Measurements from ENCODE around the gene ZBTB20.
"Not testable (repeated sequence)": the region's sequence is repeated elsewhere in the genome, so short reads cannot be mapped to it uniquely, and the experiment has no call there.

ZBTB20 gene

DNA sequence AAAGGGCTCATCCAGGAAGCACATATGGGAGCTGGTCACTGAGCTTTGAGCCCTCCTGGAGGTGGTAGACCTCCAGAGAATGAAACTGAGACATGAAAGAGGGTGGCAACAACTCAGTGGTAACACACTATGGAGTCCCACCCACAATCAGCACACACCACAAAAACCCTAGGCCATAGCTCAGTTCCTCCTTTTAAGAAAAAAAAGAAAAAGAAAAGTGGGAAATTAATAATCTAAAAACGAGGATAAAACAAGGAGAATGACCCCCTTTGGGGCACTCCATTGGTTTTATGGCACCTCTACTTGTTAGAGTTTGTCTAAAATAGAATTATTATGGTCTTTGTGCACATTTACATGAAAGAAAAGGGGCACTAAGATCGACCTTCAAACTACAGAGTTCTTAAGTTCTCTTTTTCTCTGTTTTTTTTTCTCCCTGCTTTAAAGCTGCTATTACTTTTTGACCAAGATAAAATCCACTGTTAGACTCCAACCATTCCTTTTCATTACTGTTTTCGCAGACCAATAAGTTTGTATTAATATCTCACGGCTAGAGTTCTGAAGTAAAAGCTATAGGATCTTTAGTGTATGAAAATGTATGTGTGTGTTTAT is 40.2 kb upstream of the ZBTB20 start:
- Histone ChIP-seq H3K4me2 (ENCODE audit: low read depth, low read length) (peak overlapping the region; percentile 68), H3F3A (ENCODE audit: insufficient read depth, low read length) (peaks cover 17% of the 10 kb centered on the region), H3K79me2 (ENCODE audit: low read length) (no peaks in the 10 kb centered on the region), H3K36me3 (replicated peaks; ENCODE audit: insufficient read depth, low read length) (no peaks in the 10 kb centered on the region), H3K9me3 (replicated peaks; ENCODE audit: insufficient read depth, low read length) (no peaks in the 10 kb centered on the region), H3K27me3 (replicated peaks; ENCODE audit: insufficient read depth, low read length) (no peaks in the 10 kb centered on the region), H2AFZ (ENCODE audit: low read length) (peak overlapping the region; percentile 39), H3K4me3 (ENCODE audit: low read length) (peak overlapping the region; percentile 33), H3K27ac (ENCODE audit: low read length) (peak overlapping the region; percentile 75), H3K4me1 (ENCODE audit: low read length) (peaks cover 14% of the 10 kb centered on the region), H3K9ac (ENCODE audit: low read length) (peak overlapping the region; percentile 28), H3K9me2 (replicated peaks; ENCODE audit: insufficient read depth, low read length) (no peaks in the 10 kb centered on the region), H4K20me1 (ENCODE audit: insufficient read depth, low read length) (no peaks in the 10 kb centered on the region)
- TF ChIP-seq, protein P1, sequence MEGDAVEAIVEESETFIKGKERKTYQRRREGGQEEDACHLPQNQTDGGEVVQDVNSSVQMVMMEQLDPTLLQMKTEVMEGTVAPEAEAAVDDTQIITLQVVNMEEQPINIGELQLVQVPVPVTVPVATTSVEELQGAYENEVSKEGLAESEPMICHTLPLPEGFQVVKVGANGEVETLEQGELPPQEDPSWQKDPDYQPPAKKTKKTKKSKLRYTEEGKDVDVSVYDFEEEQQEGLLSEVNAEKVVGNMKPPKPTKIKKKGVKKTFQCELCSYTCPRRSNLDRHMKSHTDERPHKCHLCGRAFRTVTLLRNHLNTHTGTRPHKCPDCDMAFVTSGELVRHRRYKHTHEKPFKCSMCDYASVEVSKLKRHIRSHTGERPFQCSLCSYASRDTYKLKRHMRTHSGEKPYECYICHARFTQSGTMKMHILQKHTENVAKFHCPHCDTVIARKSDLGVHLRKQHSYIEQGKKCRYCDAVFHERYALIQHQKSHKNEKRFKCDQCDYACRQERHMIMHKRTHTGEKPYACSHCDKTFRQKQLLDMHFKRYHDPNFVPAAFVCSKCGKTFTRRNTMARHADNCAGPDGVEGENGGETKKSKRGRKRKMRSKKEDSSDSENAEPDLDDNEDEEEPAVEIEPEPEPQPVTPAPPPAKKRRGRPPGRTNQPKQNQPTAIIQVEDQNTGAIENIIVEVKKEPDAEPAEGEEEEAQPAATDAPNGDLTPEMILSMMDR (IDR thresholded peaks at IDR 0.05; ENCODE audit: low read length): no peak
- TF ChIP-seq EZH2 (optimal IDR thresholded peaks at IDR 0.05; ENCODE audit: low read depth, low read length): no peak
- no peak for TF ChIP-seq EZH2phosphoT487 (IDR thresholded peaks at IDR 0.05; ENCODE audit: low read length)
- peak; percentile 86 for DNase-seq

DNA sequence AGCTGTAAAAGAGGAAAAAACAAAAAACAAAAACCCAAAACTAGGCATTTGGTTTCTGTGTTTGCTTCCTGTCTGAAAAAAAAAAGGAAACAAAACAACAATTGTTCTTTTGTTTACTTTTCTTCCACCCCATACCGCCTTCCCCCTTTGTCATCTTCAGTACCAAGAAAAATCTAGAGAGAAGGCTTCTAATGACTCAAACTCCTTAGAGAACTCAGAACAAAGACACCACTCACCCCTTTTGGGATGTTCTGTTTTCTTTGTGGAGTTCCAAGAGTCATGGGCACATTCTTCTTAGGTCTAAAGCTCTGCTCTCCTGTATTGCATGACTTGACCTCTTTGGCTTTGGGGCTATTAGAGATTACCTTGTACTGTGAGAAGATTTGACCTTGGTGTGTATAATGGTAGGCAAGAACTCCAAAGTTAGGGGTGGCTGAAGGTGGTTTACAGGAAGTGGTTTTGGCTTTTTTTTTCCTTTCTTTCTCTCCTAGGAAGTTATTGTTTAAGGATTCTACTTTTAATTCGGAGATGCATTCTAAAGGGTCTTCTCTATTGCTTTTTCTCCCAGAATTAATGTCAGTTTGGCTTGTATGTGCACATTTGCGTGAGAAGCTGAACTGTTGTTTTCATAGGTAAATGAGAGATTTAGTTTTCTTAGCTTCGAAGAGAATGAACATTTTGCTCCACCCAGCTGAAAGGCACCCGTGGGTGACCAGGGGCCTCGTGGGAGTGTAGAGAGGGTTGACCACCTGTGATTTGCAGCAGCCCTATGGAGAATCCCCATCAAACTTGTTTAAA is 39.5 kb upstream of the ZBTB20 start:
- H3K9me3 ChIP-seq (replicated peaks; ENCODE audit: insufficient read depth, low read length): no peaks in the 10 kb centered on the region
- H4K20me1 ChIP-seq (ENCODE audit: insufficient read depth, low read length): no peaks in the 10 kb centered on the region
- H2AFZ ChIP-seq (ENCODE audit: low read length): peak overlapping the region; percentile 39
- H3F3A ChIP-seq (ENCODE audit: insufficient read depth, low read length): peaks cover 17% of the 10 kb centered on the region
- peak overlapping the region; percentile 68 for H3K4me2 ChIP-seq (ENCODE audit: low read depth, low read length)
- H3K36me3 ChIP-seq (replicated peaks; ENCODE audit: insufficient read depth, low read length): no peaks in the 10 kb centered on the region
- peak overlapping the region; percentile 33 for H3K4me3 ChIP-seq (ENCODE audit: low read length)
- H3K9ac ChIP-seq (ENCODE audit: low read length): peak overlapping the region; percentile 28
- H3K4me1 ChIP-seq (ENCODE audit: low read length): peaks cover 14% of the 10 kb centered on the region
- peak overlapping the region; percentile 75 for H3K27ac ChIP-seq (ENCODE audit: low read length)
- TF ChIP-seq EZH2phosphoT487 (IDR thresholded peaks at IDR 0.05; ENCODE audit: low read length): no peak
- TF ChIP-seq, protein P1 (IDR thresholded peaks at IDR 0.05; ENCODE audit: low read length): no peak
- TF ChIP-seq EZH2 (optimal IDR thresholded peaks at IDR 0.05; ENCODE audit: low read depth, low read length): no peak
- no peaks in the 10 kb centered on the region for H3K79me2 ChIP-seq (ENCODE audit: low read length)
- no peaks in the 10 kb centered on the region for H3K9me2 ChIP-seq (replicated peaks; ENCODE audit: insufficient read depth, low read length)
- peak; percentile 28 for DNase-seq
- H3K27me3 ChIP-seq (replicated peaks; ENCODE audit: insufficient read depth, low read length): no peaks in the 10 kb centered on the region

DNA sequence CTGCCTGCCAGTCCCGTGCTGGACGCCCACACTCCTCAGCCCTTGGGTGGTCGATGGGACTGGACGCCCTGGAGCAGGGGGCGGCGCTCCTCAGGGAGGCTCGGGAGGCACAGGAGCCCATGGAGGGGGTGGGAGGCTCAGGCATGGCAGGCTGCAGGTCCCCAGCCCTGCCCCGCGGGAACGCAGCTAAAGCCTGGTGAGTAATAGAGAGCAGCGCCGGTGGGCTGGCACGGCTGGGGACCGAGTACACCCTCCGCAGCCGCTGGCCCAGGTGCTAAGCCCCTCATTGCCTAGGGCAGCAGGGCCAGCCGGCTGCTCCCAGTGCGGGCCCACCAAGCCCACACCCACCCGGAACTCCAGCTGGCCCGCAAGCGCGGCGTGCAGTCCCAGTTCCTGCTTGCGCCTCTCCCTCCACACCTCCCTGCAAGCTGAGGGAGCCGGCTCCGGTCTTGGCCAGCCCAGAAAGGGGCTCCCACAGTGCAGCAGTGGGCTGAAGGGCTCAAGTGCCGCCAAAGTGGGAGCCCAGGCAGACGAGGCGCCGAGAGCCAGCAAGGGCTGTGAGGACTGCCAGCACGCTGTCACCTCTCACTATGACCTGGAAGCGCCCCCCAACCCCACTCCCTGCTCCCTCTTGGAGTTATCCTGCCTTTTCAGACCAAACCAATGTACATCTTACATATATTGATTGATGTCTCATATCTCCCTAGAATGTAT is 37.9 kb upstream of the ZBTB20 start:
- H2AFZ ChIP-seq (ENCODE audit: low read length); H3K79me2 ChIP-seq (ENCODE audit: low read length); H3K27me3 ChIP-seq (replicated peaks; ENCODE audit: insufficient read depth, low read length); H3K9me2 ChIP-seq (replicated peaks; ENCODE audit: insufficient read depth, low read length); H3K27ac ChIP-seq (ENCODE audit: low read length); H3K36me3 ChIP-seq (replicated peaks; ENCODE audit: insufficient read depth, low read length); H3K4me2 ChIP-seq (ENCODE audit: low read depth, low read length); H3K9me3 ChIP-seq (replicated peaks; ENCODE audit: insufficient read depth, low read length); H3K9ac ChIP-seq (ENCODE audit: low read length); H3K4me3 ChIP-seq (ENCODE audit: low read length); DNase-seq; H4K20me1 ChIP-seq (ENCODE audit: insufficient read depth, low read length): not testable (repeated sequence)
- peaks cover 14% of the 10 kb centered on the region for H3K4me1 ChIP-seq (ENCODE audit: low read length)
- peaks cover 17% of the 10 kb centered on the region for H3F3A ChIP-seq (ENCODE audit: insufficient read depth, low read length)

DNA sequence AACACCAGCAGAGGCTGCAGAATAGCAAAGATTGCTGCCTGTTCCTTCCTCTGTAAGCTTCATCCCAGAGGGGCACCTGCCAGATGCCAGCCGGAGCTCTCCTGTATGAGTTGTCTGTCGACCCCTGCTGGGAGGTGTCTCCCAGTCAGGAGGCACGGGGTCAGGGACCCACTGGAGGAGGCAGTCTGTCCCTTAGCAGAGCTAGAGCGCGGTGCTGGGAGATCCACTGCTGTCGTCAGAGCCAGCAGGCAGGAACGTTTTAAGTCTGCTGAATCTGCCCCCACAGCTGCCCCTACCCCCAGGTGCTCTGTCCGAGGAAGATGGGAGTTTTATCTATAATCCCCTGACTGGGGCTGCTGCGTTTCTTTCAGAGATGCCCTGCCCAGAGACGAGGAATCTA is 31.8 kb upstream of the ZBTB20 start:
- H2AFZ ChIP-seq (ENCODE audit: low read length); DNase-seq; H3K79me2 ChIP-seq (ENCODE audit: low read length); H3K4me2 ChIP-seq (ENCODE audit: low read depth, low read length); H3K9me3 ChIP-seq (replicated peaks; ENCODE audit: insufficient read depth, low read length); H3K4me1 ChIP-seq (ENCODE audit: low read length); H3K27me3 ChIP-seq (replicated peaks; ENCODE audit: insufficient read depth, low read length); H3K27ac ChIP-seq (ENCODE audit: low read length); H4K20me1 ChIP-seq (ENCODE audit: insufficient read depth, low read length); H3K9ac ChIP-seq (ENCODE audit: low read length); H3K9me2 ChIP-seq (replicated peaks; ENCODE audit: insufficient read depth, low read length); H3K4me3 ChIP-seq (ENCODE audit: low read length); H3F3A ChIP-seq (ENCODE audit: insufficient read depth, low read length); H3K36me3 ChIP-seq (replicated peaks; ENCODE audit: insufficient read depth, low read length): not testable (repeated sequence)

Measured in MM.1S (cell line).